ENCODE results near the gene TECPR1. TPM values are rescaled to one million over a fixed set of nuclear protein-coding genes. Genes with fewer than 3 reads are reported as not detected.

TECPR1 gene
- total RNA-seq, 2 experiments from 2014 or later = 25.6 to 25.7 TPM

GRCh38 chr7:98213296-98213887 lies 38.6 kb downstream of the TECPR1 start:
- H3K4me1 Mint-ChIP-seq (ENCODE audit: low read depth) = peaks cover 6% of the 10 kb centered on the region
- intact Hi-C loops (cut with micrococcal nuclease) = no loop called here
- TF ChIP-seq CTCF (IDR thresholded peaks at IDR 0.05) = no peak
- no peak overlapping the region for H3K4me3 Mint-ChIP-seq
- no peaks in the 10 kb centered on the region for H3K9me3 Mint-ChIP-seq
- H3K27ac Mint-ChIP-seq = no peak overlapping the region
- H3K27me3 Mint-ChIP-seq = no peaks in the 10 kb centered on the region
- CTCF ChIA-PET = no interaction called here
- POLR2A ChIA-PET = interaction anchor here (0.7 kb wide), 1 partner anchor 15 kb away, joined by 3 read pairs; no protein-coding TSS in a partner anchor
- DNase-seq (no peak), ATAC-seq (no peak)
- H3K36me3 Mint-ChIP-seq (ENCODE audit: low read depth) = no peaks in the 10 kb centered on the region

- CTCF ChIA-PET = interaction anchor here (1.2 kb wide), 1 partner anchor 10 kb away, joined by 4 read pairs; no protein-coding TSS in a partner anchor
- POLR2A ChIA-PET = interaction anchor here (1.4 kb wide), 1 partner anchor 13 kb away, joined by 4 read pairs; no protein-coding TSS in a partner anchor
Measured at GRCh38 chr7:98212532-98213041, 39.4 kb downstream of the TECPR1 start.

GRCh38 chr7:98211676-98212531 lies 40.1 kb downstream of the TECPR1 start:
- H3K4me3 Mint-ChIP-seq = peak overlapping the region; percentile 54
- ATAC-seq (no peak), DNase-seq (no peak)
- ChIA-PET POLR2A (interaction anchor here (1.0 to 1.4 kb wide), 2 partner anchors 9 to 13 kb away, joined by 3 to 4 read pairs; no protein-coding TSS in a partner anchor), CTCF (interaction anchor here (1.2 kb wide), 1 partner anchor 9 kb away, joined by 4 read pairs; no protein-coding TSS in a partner anchor)
- no peak for TF ChIP-seq CTCF (IDR thresholded peaks at IDR 0.05)
- peak overlapping the region; percentile 49 for H3K27ac Mint-ChIP-seq
- H3K36me3 Mint-ChIP-seq (ENCODE audit: low read depth) = peaks cover 6% of the 10 kb centered on the region
- no peaks in the 10 kb centered on the region for H3K9me3 Mint-ChIP-seq
- intact Hi-C loops (cut with micrococcal nuclease) = no loop called here
- peaks cover 2% of the 10 kb centered on the region for H3K4me1 Mint-ChIP-seq (ENCODE audit: low read depth)
- no peaks in the 10 kb centered on the region for H3K27me3 Mint-ChIP-seq

More at GRCh38 chr7:98212532-98213041, 39.4 kb downstream of the TECPR1 start:
- no peak overlapping the region for H3K27ac Mint-ChIP-seq
- peaks cover 2% of the 10 kb centered on the region for H3K4me1 Mint-ChIP-seq (ENCODE audit: low read depth)
- H3K27me3 Mint-ChIP-seq = no peaks in the 10 kb centered on the region
- no peaks in the 10 kb centered on the region for H3K9me3 Mint-ChIP-seq
- no peak overlapping the region for H3K4me3 Mint-ChIP-seq
- no peak for DNase-seq
- peaks cover under 1% of the 10 kb centered on the region for H3K36me3 Mint-ChIP-seq (ENCODE audit: low read depth)
- intact Hi-C loops (cut with micrococcal nuclease) = no loop called here
- ATAC-seq = no peak
- TF ChIP-seq CTCF (IDR thresholded peaks at IDR 0.05) = no peak

DNA sequence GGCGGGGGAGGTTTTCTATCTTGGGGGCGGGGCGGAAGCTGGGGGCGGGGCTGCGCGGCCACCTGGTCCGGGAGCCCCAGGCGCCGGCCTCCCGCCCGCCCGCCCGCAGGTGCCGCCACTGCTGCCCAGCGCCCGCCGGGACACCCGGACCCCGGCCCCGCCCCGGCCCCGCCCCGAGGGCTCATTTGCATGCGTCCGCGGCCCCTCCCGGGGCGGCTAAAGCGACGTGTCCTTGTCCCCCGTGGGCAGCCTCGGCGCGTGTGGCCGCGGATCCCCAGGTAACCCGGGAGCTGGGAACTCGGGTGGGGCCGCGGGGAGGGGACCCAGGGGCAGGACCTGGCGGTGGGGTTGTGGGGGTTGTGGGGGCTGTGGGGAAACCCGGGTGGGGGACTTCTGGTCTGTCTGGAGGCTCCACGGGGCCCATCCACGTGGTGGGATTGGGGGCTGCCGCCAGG lies 40.8 kb downstream of the TECPR1 start, which contains the start of gene BHLHA15:
BHLHA15 (plus strand) TSS at position 219 of the 455 bp plus-strand sequence. CDS start 871 bp downstream, outside the sequence.
- Mint-ChIP-seq H3K9me3 (no peaks in the 10 kb centered on the region), H3K4me3 (peak within 1 kb of the TSS; percentile 54), H3K4me1 (ENCODE audit: low read depth) (peaks cover 2% of the 10 kb centered on the region), H3K36me3 (ENCODE audit: low read depth) (peaks cover 6% of the 10 kb centered on the region), H3K27me3 (no peaks in the 10 kb centered on the region), H3K27ac (peak within 1 kb of the TSS; percentile 49)
- intact Hi-C loops (cut with micrococcal nuclease) = no loop called here
- ChIA-PET POLR2A (interaction anchor here (1.0 kb wide), 1 partner anchor 8 kb away, joined by 3 read pairs; no protein-coding TSS in a partner anchor), CTCF (interaction anchor here (1.2 kb wide), 1 partner anchor 9 kb away, joined by 4 read pairs; no protein-coding TSS in a partner anchor)
- TF ChIP-seq CTCF (IDR thresholded peaks at IDR 0.05) = no peak
- peak; percentile 45 for ATAC-seq
- peak; percentile 36 for DNase-seq
